Stomach smooth muscle (tissue), 2 donors: ENCODE data around the gene ARHGDIA.

ENCODE experiments used
- H3K27ac ChIP-seq: one replicate; pipeline ENCODE4 v1.7.0; 2013; ENCODE audit warnings: mild to moderate bottlenecking, low read length, inconsistent platforms
- H3K27me3 ChIP-seq, 2 donors: one replicate each; pipeline ENCODE4 v1.7.0; 2013; ENCODE audit warnings: low read length in 2 of 2; ENCODE audit not compliant: insufficient read depth in 2 of 2, control insufficient read depth in 1 of 2
- H3K36me3 ChIP-seq, 2 donors: one replicate each; pipeline ENCODE4 v1.7.0; 2013; ENCODE audit warnings: low read length in 2 of 2; ENCODE audit not compliant: control insufficient read depth in 2 of 2, insufficient read depth in 2 of 2
- H3K4me1 ChIP-seq: one replicate; pipeline ENCODE4 v1.7.0; 2013; ENCODE audit warnings: low read length; ENCODE audit not compliant: control insufficient read depth, insufficient read depth
- H3K4me3 ChIP-seq, 2 donors: one replicate each; pipeline ENCODE4 v1.7.0; 2013; ENCODE audit warnings: low read length in 2 of 2
- H3K9ac ChIP-seq, 2 donors: one replicate each; pipeline ENCODE4 v1.7.0; 2013; ENCODE audit warnings: low read length in 2 of 2, mild to moderate bottlenecking in 1 of 2
- H3K9me3 ChIP-seq, 2 donors: one replicate each; pipeline ENCODE4 v1.7.0; 2013; ENCODE audit warnings: low read length in 2 of 2; ENCODE audit not compliant: control insufficient read depth in 2 of 2
- donor health status: healthy.
- donor health status: Pancreatic carcinoma.

ARHGDIA gene

GRCh38 chr17:81859906-81860755, 11.0 kb downstream of the ARHGDIA start, which contains the start of gene P4HB:
P4HB (minus strand) TSS chr17:81860535; CDS start chr17:81860471, 64 bp downstream.
- Histone ChIP-seq H3K36me3 (peaks cover 18 to 25% of the 10 kb centered on the region in 2 donors), H3K27ac (peak within 1 kb of the TSS; percentile 83), H3K4me3 (peak within 1 kb of the TSS; percentile 84 to 87), H3K9me3 (no peaks in the 10 kb centered on the region), H3K4me1 (peaks cover 36% of the 10 kb centered on the region), H3K27me3 (no peaks in the 10 kb centered on the region), H3K9ac (peak within 1 kb of the TSS; percentile 79 to 93)

GRCh38 chr17:81858967-81859905, 11.9 kb downstream of the ARHGDIA start:
- Histone ChIP-seq H3K4me1 (peaks cover 39% of the 10 kb centered on the region), H3K27ac (peak overlapping the region; percentile 83), H3K36me3 (peaks cover 25 to 27% of the 10 kb centered on the region in 2 donors), H3K9me3 (no peaks in the 10 kb centered on the region), H3K9ac (peak overlapping the region; percentile 79 to 93), H3K27me3 (no peaks in the 10 kb centered on the region), H3K4me3 (peak overlapping the region; percentile 84 to 87)

GRCh38 chr17:81858170-81858966, 12.8 kb downstream of the ARHGDIA start:
- H3K36me3 ChIP-seq: peaks cover 28 to 32% of the 10 kb centered on the region in 2 donors
- H3K4me1 ChIP-seq: peaks cover 39% of the 10 kb centered on the region
- H3K9ac ChIP-seq: peak overlapping the region; percentile 13 to 33
- peak overlapping the region in 1 of 2 donors; percentile 84 for H3K4me3 ChIP-seq
- no peaks in the 10 kb centered on the region for H3K9me3 ChIP-seq
- no peak overlapping the region for H3K27ac ChIP-seq
- no peaks in the 10 kb centered on the region for H3K27me3 ChIP-seq

- no peak overlapping the region for H3K27ac ChIP-seq
- H3K9me3 ChIP-seq: no peaks in the 10 kb centered on the region
- peaks cover 25% of the 10 kb centered on the region for H3K4me1 ChIP-seq
- H3K27me3 ChIP-seq: no peaks in the 10 kb centered on the region
- H3K36me3 ChIP-seq: peaks cover 45 to 48% of the 10 kb centered on the region in 2 donors
- no peak overlapping the region for H3K4me3 ChIP-seq
- no peak overlapping the region for H3K9ac ChIP-seq
Measured at GRCh38 chr17:81854974-81855774, 16.0 kb downstream of the ARHGDIA start.

GRCh38 chr17:81852237-81852636, 18.9 kb downstream of the ARHGDIA start:
- Histone ChIP-seq H3K9me3 (no peaks in the 10 kb centered on the region), H3K27me3 (no peaks in the 10 kb centered on the region), H3K27ac (no peak overlapping the region), H3K36me3 (peaks cover 38 to 40% of the 10 kb centered on the region in 2 donors), H3K9ac (no peak overlapping the region), H3K4me3 (no peak overlapping the region), H3K4me1 (peaks cover 4% of the 10 kb centered on the region)

- H3K36me3 ChIP-seq: peaks cover 43 to 48% of the 10 kb centered on the region in 2 donors
Measured at GRCh38 chr17:81851423-81851822, 19.7 kb downstream of the ARHGDIA start.

GRCh38 chr17:81849457-81849856, 21.7 kb downstream of the ARHGDIA start:
- Histone ChIP-seq H3K9ac (no peak overlapping the region), H3K36me3 (peaks cover 54 to 59% of the 10 kb centered on the region in 2 donors), H3K27me3 (no peaks in the 10 kb centered on the region), H3K4me1 (no peaks in the 10 kb centered on the region), H3K9me3 (no peaks in the 10 kb centered on the region), H3K4me3 (no peak overlapping the region), H3K27ac (no peak overlapping the region)

More at GRCh38 chr17:81851423-81851822, 19.7 kb downstream of the ARHGDIA start:
- Histone ChIP-seq H3K9ac (no peak overlapping the region), H3K4me1 (peaks cover 3% of the 10 kb centered on the region), H3K27ac (no peak overlapping the region), H3K9me3 (no peaks in the 10 kb centered on the region), H3K27me3 (no peaks in the 10 kb centered on the region), H3K4me3 (no peak overlapping the region)

GRCh38 chr17:81846743-81847689, 24.1 kb downstream of the ARHGDIA start:
- H3K36me3 ChIP-seq: peaks cover 49 to 55% of the 10 kb centered on the region in 2 donors
- H3K4me1 ChIP-seq: no peaks in the 10 kb centered on the region
- no peaks in the 10 kb centered on the region for H3K27me3 ChIP-seq
- no peak overlapping the region for H3K27ac ChIP-seq
- no peaks in the 10 kb centered on the region for H3K9me3 ChIP-seq
- no peak overlapping the region for H3K4me3 ChIP-seq
- no peak overlapping the region for H3K9ac ChIP-seq
